GM12878 (cell line): ENCODE measurements around the gene RALGAPA2. TPM values are rescaled to one million over a fixed set of nuclear protein-coding genes. Genes with fewer than 3 reads are reported as not detected.

ENCODE experiments used
- ATAC-seq: fragments of 200-7000 bp; cut with Tn5 transposase; 3 replicates; pipeline ENCODE4 v1.9.1; 2020; ENCODE audit warnings: mild to moderate bottlenecking, moderate library complexity
- BruUV-seq: library from RNA; stranded (reverse); fragments of 400-500 nt; replicated peaks from 2 replicates; lab custom pipeline; 2021; lab: Mats Ljungman, UMichigan
- CTCF ChIA-PET: fragments of 300-600 bp; sonication (Branson Sonifier 250); formaldehyde crosslinking; extraction: SDS; loops from one replicate; lab custom pipeline; 2021; ENCODE audit warnings: inconsistent platforms; lab: Yijun Ruan, JAX
- POLR2A ChIA-PET: fragments of 350-600 bp; formaldehyde crosslinking; extraction: SDS; loops from one replicate; lab custom pipeline; 2021; ENCODE audit warnings: inconsistent platforms; lab: Charles Lee
- RAD21 ChIA-PET: fragments of 300-600 bp; sonication (Branson Sonifier 250); formaldehyde crosslinking; loops from one replicate; lab custom pipeline; 2023; ENCODE audit warnings: antibody characterized with exemption; ENCODE audit not compliant: unreplicated experiment; lab: Charles Lee
- SMC1A ChIA-PET: fragments of 300-600 bp; sonication (Branson Sonifier 250); formaldehyde crosslinking; loops from one replicate; lab custom pipeline; 2023; ENCODE audit not compliant: unreplicated experiment, uncharacterized antibody; lab: Charles Lee
- DNase-seq: peaks from one replicate; pipeline ENCODE4 v3.0.0-alpha.2; 2011; ENCODE audit warnings: low read depth, low spot score
- FAIRE-seq: peaks from 3 replicates; lab custom pipeline; 2011; peaks lifted over from hg19 to GRCh38; lab: Jason Lieb, UNC
- H2AFZ ChIP-seq: 2 replicates; pipeline ENCODE4 v1.6.0; 2011; ENCODE audit warnings: low read depth, low read length, control low read depth; ENCODE audit not compliant: control insufficient read depth
- H3K27ac ChIP-seq: 2 replicates; pipeline ENCODE4 v1.5.1; 2011; ENCODE audit warnings: control low read depth; ENCODE audit not compliant: control insufficient read depth, insufficient read depth
- H3K27me3 ChIP-seq, 2 experiments: replicated peaks in 1 of 2; 2 replicates each; pipeline versions ENCODE4 v1.6.0 to v1.6.1; 2011; ENCODE audit warnings: low read length in 1 of 2; ENCODE audit not compliant: control insufficient read depth in 2 of 2, insufficient read depth in 2 of 2
- H3K36me3 ChIP-seq, 2 experiments: 2 replicates each; pipeline ENCODE4 v1.5.1; 2011; ENCODE audit warnings: low read length in 1 of 2; ENCODE audit not compliant: control insufficient read depth in 2 of 2, insufficient read depth in 2 of 2
- H3K4me1 ChIP-seq: 2 replicates; pipeline ENCODE4 v1.6.1; 2011; ENCODE audit warnings: mild to moderate bottlenecking, low read length, moderate library complexity, mixed read lengths; ENCODE audit not compliant: control insufficient read depth, insufficient read depth
- H3K4me2 ChIP-seq: 2 replicates; pipeline ENCODE4 v1.6.0; 2011; ENCODE audit warnings: control low read depth; ENCODE audit not compliant: control insufficient read depth, insufficient read depth
- H3K4me3 ChIP-seq: fragments of 200-600 bp; sonication (generic); 2 replicates; pipeline ENCODE4 v1.5.1; 2016
- H3K79me2 ChIP-seq: 2 replicates; pipeline ENCODE4 v1.6.0; 2011; ENCODE audit warnings: low read length; ENCODE audit not compliant: control insufficient read depth, insufficient read depth
- H3K9ac ChIP-seq: 2 replicates; pipeline ENCODE4 v1.8.0; 2011; ENCODE audit warnings: low read length, control low read depth, mixed read lengths; ENCODE audit not compliant: control insufficient read depth, insufficient read depth
- H3K9me3 ChIP-seq: replicated peaks from 3 replicates; pipeline ENCODE4 v1.5.1; 2011; ENCODE audit warnings: mild to moderate bottlenecking, low read length; ENCODE audit not compliant: control insufficient read depth, insufficient read depth
- H4K20me1 ChIP-seq: 2 replicates; pipeline ENCODE4 v1.6.0; 2011; ENCODE audit not compliant: control insufficient read depth, insufficient read depth
- BCL11A ChIP-seq: IDR thresholded peaks from 2 replicates; pipeline ENCODE4 v1.6.1; 2011; ENCODE audit warnings: low read depth, low read length
- ESRRA ChIP-seq: IDR thresholded peaks from 2 replicates; pipeline ENCODE4 v1.6.1; 2012; ENCODE audit warnings: mild to moderate bottlenecking, low read length, improper control_type of control experiment
- JUND ChIP-seq: IDR thresholded peaks from 2 replicates; pipeline ENCODE4 v1.6.1; 2012; ENCODE audit warnings: low read depth, mild to moderate bottlenecking, low read length, improper control_type of control experiment, moderate library complexity
- KDM1A ChIP-seq: fragments of 200-600 bp; sonication (generic); IDR thresholded peaks from 2 replicates; pipeline ENCODE4 v1.6.1; 2016; ENCODE audit warnings: borderline replicate concordance
- NKRF ChIP-seq: fragments of 450-650 bp; conservative IDR thresholded peaks from 2 replicates; pipeline ENCODE4 v1.6.1; 2017; ENCODE audit warnings: mild to moderate bottlenecking, moderate library complexity
- SP1 ChIP-seq: IDR thresholded peaks from one replicate; pipeline ENCODE4 v1.6.1; 2011; ENCODE audit warnings: low read depth, low read length
- SREBF1 ChIP-seq: IDR thresholded peaks from 2 replicates; pipeline ENCODE4 v1.6.1; 2012; ENCODE audit warnings: mild to moderate bottlenecking, low read length
- TCF12 ChIP-seq: IDR thresholded peaks from 2 replicates; pipeline ENCODE4 v1.6.1; 2011; ENCODE audit warnings: low read depth, mild to moderate bottlenecking, low read length
- ZNF24 ChIP-seq: fragments of 450-650 bp; IDR thresholded peaks from 2 replicates; pipeline ENCODE4 v1.6.1; 2017; ENCODE audit warnings: antibody characterized with exemption, mild to moderate bottlenecking
- ZZZ3 ChIP-seq: IDR thresholded peaks from 2 replicates; pipeline ENCODE4 v1.6.1; 2011; ENCODE audit warnings: low read depth; ENCODE audit not compliant: control insufficient read depth, insufficient read length
- WGBS: methylation state at CpG from one replicate; pipeline ENCODE4 v1.1.6; 2016; ENCODE audit warnings: low lambda C conversion rate; ENCODE audit not compliant: insufficient replicate concordance, insufficient coverage; ENCODE audit errors: missing lambda C conversion rate; 5-methylcytosine and 5-hydroxymethylcytosine counted together
- in situ Hi-C: fragments of 300-500 bp; cut with MboI; formaldehyde crosslinking; loops from 9 replicates; pipeline ENCODE4 v1.14.3; 2018; ENCODE audit warnings: mixed read lengths
- intact Hi-C: fragments of 100-400 bp; cut with micrococcal nuclease; formaldehyde crosslinking; loops from one replicate; pipeline ENCODE4 v1.14.2; 2022; ENCODE audit not compliant: unreplicated experiment
- polyA plus RNA-seq, 11 experiments: library from polyadenylated mRNA; depleted of rRNA in 4 of 11; unstranded in 6 of 11; stranded (reverse) in 5 of 11; fragments of >200 nt; fragmentation: Nextera tagmentation in 4 of 11; fragmentation: Illumina TruSeq in 1 of 11; extraction: Ambion mirVana in 4 of 11; extraction: Trizol in 1 of 11; gene quantifications; 1 replicate in 1 of 11; 2 replicates in 10 of 11; pipeline versions ENCODE4 v1.2.1 to v1.2.3, GENCODE V29; 2011 to 2016; ENCODE audit warnings: inconsistent platforms in 2 of 11, missing spikeins in 2 of 11, low read depth in 1 of 11
- total RNA-seq, 4 experiments: library from RNA; depleted of rRNA in 3 of 4; stranded (reverse); fragments of >200 nt in 3 of 4; fragmentation: Illumina TruSeq in 1 of 4; extraction: Trizol in 1 of 4; gene quantifications; 2 replicates each; pipeline versions ENCODE4 v1.2.1 to v1.2.3, GENCODE V29; 2013 to 2021
- TF ChIP-seq, protein P1 (sequence below): fragments of 450-650 bp; IDR thresholded peaks from 2 replicates; pipeline ENCODE4 v1.6.1; 2018; ENCODE audit warnings: mild to moderate bottlenecking, low read depth, moderate library complexity; ENCODE audit not compliant: partially characterized antibody
- TF ChIP-seq, protein P2 (sequence below): fragments of 150-350 bp; IDR thresholded peaks from 2 replicates; pipeline ENCODE4 v1.6.1; 2014; ENCODE audit warnings: mild to moderate bottlenecking, low read depth, low read length
- TF ChIP-seq, protein P3 (sequence below), 3 experiments: IDR thresholded peaks in 2 of 3; conservative IDR thresholded peaks in 1 of 3; 2 replicates each; pipeline ENCODE4 v1.5.1; 2011; ENCODE audit warnings: low read depth in 3 of 3, low read length in 3 of 3, mild to moderate bottlenecking in 3 of 3, control low read depth in 2 of 3, moderate library complexity in 2 of 3, inconsistent platforms in 1 of 3, mixed read lengths in 1 of 3; ENCODE audit not compliant: control insufficient read depth in 2 of 3, insufficient read depth in 1 of 3; ENCODE audit errors: extremely low read depth in 1 of 3

The RALGAPA2 gene
- total and polyA plus RNA-seq, 10 of the 15 experiments (the other 5 are each of a cell fraction or from before 2014, with no cell fraction given) = 2.9 to 29.4 (median 19.6) TPM

DNA sequence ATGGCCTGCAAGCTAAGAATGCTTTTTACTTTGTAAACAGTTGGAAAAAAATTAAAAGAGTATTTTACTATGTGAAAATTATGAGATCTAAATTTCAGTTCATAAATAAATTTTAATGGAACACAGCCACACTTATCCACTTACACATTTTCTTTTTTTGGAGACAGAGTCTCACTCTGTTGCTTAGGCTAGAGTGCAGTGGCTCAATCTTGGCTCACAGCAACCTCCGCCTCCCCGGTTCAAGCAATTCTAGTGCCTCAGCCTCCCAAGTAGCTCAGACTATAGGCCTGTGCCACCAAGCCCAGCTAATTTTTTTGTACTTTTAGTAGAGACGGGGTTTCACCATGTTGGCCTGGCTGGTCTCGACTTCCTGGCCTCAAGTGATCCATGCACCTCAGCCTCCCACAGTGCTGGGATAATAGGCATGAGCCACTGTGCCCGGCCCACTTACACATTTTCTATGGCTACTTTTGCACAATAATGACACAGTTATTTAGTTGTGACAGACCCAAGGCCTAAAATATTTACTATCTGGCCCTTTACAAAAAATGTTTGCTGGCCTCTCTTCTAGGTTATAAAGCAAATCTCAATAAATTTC lies 234.9 kb downstream of the RALGAPA2 start (continued):
- TF ChIP-seq, protein P1, sequence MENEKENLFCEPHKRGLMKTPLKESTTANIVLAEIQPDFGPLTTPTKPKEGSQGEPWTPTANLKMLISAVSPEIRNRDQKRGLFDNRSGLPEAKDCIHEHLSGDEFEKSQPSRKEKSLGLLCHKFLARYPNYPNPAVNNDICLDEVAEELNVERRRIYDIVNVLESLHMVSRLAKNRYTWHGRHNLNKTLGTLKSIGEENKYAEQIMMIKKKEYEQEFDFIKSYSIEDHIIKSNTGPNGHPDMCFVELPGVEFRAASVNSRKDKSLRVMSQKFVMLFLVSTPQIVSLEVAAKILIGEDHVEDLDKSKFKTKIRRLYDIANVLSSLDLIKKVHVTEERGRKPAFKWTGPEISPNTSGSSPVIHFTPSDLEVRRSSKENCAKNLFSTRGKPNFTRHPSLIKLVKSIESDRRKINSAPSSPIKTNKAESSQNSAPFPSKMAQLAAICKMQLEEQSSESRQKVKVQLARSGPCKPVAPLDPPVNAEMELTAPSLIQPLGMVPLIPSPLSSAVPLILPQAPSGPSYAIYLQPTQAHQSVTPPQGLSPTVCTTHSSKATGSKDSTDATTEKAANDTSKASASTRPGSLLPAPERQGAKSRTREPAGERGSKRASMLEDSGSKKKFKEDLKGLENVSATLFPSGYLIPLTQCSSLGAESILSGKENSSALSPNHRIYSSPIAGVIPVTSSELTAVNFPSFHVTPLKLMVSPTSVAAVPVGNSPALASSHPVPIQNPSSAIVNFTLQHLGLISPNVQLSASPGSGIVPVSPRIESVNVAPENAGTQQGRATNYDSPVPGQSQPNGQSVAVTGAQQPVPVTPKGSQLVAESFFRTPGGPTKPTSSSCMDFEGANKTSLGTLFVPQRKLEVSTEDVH = no peak
- no peak for TF ChIP-seq BCL11A
- TF ChIP-seq JUND = no peak
- TF ChIP-seq SP1 = no peak

- Histone ChIP-seq H3K9me3 (no peaks in the 10 kb centered on the region), H3K4me2 (no peak overlapping the region), H3K36me3 (no peaks in the 10 kb centered on the region; a peak in 1 of 4 replicates), H2AFZ (no peak overlapping the region), H3K27ac (no peak overlapping the region), H3K4me3 (no peak overlapping the region), H4K20me1 (no peaks in the 10 kb centered on the region), H3K4me1 (no peaks in the 10 kb centered on the region), H3K9ac (no peak overlapping the region), H3K79me2 (no peaks in the 10 kb centered on the region), H3K27me3 (no peaks in the 10 kb centered on the region)
- POLR2A ChIA-PET = no interaction called here
- BruUV-seq = no TSS peak
- DNase-seq (no peak), FAIRE-seq (no peak), ATAC-seq (no peak)
- RAD21 ChIA-PET = no interaction called here
- in situ Hi-C loops = no loop called here
- SMC1A ChIA-PET = interaction anchor here (2.7 kb wide), 1 partner anchor 12 kb away, joined by 7 read pairs; no protein-coding TSS in a partner anchor
- CTCF ChIA-PET = interaction anchor here (1.1 to 1.4 kb wide), 2 partner anchors 12 to 85 kb away, joined by 3 read pairs; no protein-coding TSS in a partner anchor
- intact Hi-C loops = no loop called here
- 48% methylated on average over 2 of the region's 2 CpGs for WGBS
- TF ChIP-seq TCF12 (no peak), ESRRA (no peak), KDM1A (no peak), ZZZ3 (no peak), ZNF24 (no peak), SREBF1 (no peak), NKRF (no peak)
- TF ChIP-seq, protein P2, sequence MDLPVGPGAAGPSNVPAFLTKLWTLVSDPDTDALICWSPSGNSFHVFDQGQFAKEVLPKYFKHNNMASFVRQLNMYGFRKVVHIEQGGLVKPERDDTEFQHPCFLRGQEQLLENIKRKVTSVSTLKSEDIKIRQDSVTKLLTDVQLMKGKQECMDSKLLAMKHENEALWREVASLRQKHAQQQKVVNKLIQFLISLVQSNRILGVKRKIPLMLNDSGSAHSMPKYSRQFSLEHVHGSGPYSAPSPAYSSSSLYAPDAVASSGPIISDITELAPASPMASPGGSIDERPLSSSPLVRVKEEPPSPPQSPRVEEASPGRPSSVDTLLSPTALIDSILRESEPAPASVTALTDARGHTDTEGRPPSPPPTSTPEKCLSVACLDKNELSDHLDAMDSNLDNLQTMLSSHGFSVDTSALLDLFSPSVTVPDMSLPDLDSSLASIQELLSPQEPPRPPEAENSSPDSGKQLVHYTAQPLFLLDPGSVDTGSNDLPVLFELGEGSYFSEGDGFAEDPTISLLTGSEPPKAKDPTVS = no peak
- TF ChIP-seq, protein P3, sequence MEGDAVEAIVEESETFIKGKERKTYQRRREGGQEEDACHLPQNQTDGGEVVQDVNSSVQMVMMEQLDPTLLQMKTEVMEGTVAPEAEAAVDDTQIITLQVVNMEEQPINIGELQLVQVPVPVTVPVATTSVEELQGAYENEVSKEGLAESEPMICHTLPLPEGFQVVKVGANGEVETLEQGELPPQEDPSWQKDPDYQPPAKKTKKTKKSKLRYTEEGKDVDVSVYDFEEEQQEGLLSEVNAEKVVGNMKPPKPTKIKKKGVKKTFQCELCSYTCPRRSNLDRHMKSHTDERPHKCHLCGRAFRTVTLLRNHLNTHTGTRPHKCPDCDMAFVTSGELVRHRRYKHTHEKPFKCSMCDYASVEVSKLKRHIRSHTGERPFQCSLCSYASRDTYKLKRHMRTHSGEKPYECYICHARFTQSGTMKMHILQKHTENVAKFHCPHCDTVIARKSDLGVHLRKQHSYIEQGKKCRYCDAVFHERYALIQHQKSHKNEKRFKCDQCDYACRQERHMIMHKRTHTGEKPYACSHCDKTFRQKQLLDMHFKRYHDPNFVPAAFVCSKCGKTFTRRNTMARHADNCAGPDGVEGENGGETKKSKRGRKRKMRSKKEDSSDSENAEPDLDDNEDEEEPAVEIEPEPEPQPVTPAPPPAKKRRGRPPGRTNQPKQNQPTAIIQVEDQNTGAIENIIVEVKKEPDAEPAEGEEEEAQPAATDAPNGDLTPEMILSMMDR (IDR thresholded peaks at IDR 0.05 in 2 of 3, conservative IDR thresholded peaks at IDR 0.05 in 1 of 3; ENCODE audit: control insufficient read depth in 2 of 3, extremely low read depth in 1 of 3, insufficient read depth in 1 of 3, low read depth in 3 of 3, low read length in 3 of 3) = no peak
Measured at GRCh38 chr20:20476504-20476903, 235.9 kb downstream of the RALGAPA2 start.
